Thoracic aorta (tissue), 2 donors: ENCODE data around the gene RFTN1. TPM values are rescaled to one million over a fixed set of nuclear protein-coding genes. Genes with fewer than 3 reads are reported as not detected.

ENCODE experiments used
- ATAC-seq: fragments of 150-250 bp; one replicate; pipeline ENCODE4 v1.8.0; 2017; ENCODE audit warnings: low read depth; ENCODE audit not compliant: insufficient number of reproducible peaks, low FRiP score
- DNase-seq: peaks from one replicate; pipeline ENCODE4 v3.0.0-alpha.2; 2020; ENCODE audit warnings: low spot score
- H3K27ac ChIP-seq, 2 donors: fragments of 200-600 bp; sonication (generic); 1 replicate in 1 of 2; 2 replicates in 1 of 2; pipeline ENCODE4 v1.5.1; 2016; ENCODE audit warnings: mild to moderate bottlenecking in 2 of 2, moderate library complexity in 2 of 2
- H3K27me3 ChIP-seq: fragments of 200-600 bp; sonication (generic); replicated peaks from 2 replicates; pipeline ENCODE4 v1.6.0; 2016; ENCODE audit warnings: mild to moderate bottlenecking; ENCODE audit not compliant: insufficient read depth
- H3K36me3 ChIP-seq: fragments of 200-600 bp; sonication (generic); one replicate; pipeline ENCODE4 v1.5.1; 2016
- H3K4me1 ChIP-seq, 2 donors: fragments of 200-600 bp; sonication (generic); 1 replicate in 1 of 2; 2 replicates in 1 of 2; pipeline versions ENCODE4 v1.5.1 to v1.6.0; 2016; ENCODE audit warnings: low read depth in 2 of 2, mild to moderate bottlenecking in 1 of 2; ENCODE audit not compliant: control insufficient read depth in 1 of 2
- H3K4me3 ChIP-seq: fragments of 200-600 bp; sonication (generic); 2 replicates; pipeline ENCODE4 v1.5.1; 2016; ENCODE audit warnings: mild to moderate bottlenecking
- H3K9me3 ChIP-seq: fragments of 200-600 bp; sonication (generic); 2 replicates; pipeline ENCODE4 v1.5.1; 2016
- total RNA-seq, 2 donors: library from RNA; depleted of rRNA; stranded (reverse); fragments of >200 nt; gene quantifications; one replicate each; pipeline versions ENCODE4 v1.1.0 to v1.2.3, GENCODE V29; 2016
- TF ChIP-seq, protein P1 (sequence below): fragments of 200-600 bp; sonication (generic); IDR thresholded peaks from one replicate; pipeline ENCODE4 v1.5.1; 2019; ENCODE audit warnings: antibody characterized with exemption

Gene RFTN1
- total RNA-seq, 2 donors from 2014 or later = 69.7 to 108 TPM

GRCh38 chr3:16508591-16508995 lies 4.9 kb downstream of the RFTN1 start:
- H3K36me3 ChIP-seq = no peaks in the 10 kb centered on the region
- ATAC-seq (no peak), DNase-seq (no peak)
- no peaks in the 10 kb centered on the region for H3K9me3 ChIP-seq
- TF ChIP-seq, protein P1, sequence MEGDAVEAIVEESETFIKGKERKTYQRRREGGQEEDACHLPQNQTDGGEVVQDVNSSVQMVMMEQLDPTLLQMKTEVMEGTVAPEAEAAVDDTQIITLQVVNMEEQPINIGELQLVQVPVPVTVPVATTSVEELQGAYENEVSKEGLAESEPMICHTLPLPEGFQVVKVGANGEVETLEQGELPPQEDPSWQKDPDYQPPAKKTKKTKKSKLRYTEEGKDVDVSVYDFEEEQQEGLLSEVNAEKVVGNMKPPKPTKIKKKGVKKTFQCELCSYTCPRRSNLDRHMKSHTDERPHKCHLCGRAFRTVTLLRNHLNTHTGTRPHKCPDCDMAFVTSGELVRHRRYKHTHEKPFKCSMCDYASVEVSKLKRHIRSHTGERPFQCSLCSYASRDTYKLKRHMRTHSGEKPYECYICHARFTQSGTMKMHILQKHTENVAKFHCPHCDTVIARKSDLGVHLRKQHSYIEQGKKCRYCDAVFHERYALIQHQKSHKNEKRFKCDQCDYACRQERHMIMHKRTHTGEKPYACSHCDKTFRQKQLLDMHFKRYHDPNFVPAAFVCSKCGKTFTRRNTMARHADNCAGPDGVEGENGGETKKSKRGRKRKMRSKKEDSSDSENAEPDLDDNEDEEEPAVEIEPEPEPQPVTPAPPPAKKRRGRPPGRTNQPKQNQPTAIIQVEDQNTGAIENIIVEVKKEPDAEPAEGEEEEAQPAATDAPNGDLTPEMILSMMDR = no peak
- no peaks in the 10 kb centered on the region for H3K27me3 ChIP-seq
- H3K4me3 ChIP-seq = no peak overlapping the region
- no peak overlapping the region for H3K27ac ChIP-seq
- H3K4me1 ChIP-seq = peaks cover 26 to 54% of the 10 kb centered on the region in 2 donors

GRCh38 chr3:16508243-16508578 lies 5.3 kb downstream of the RFTN1 start:
- H3K4me1 ChIP-seq = peaks cover 26 to 58% of the 10 kb centered on the region in 2 donors
- TF ChIP-seq, protein P1 = no peak
- ATAC-seq = no peak
- DNase-seq = no peak
- H3K9me3 ChIP-seq = no peaks in the 10 kb centered on the region
- no peak overlapping the region for H3K4me3 ChIP-seq
- H3K36me3 ChIP-seq = no peaks in the 10 kb centered on the region
- no peaks in the 10 kb centered on the region for H3K27me3 ChIP-seq
- H3K27ac ChIP-seq = no peak overlapping the region

GRCh38 chr3:16507578-16508242 lies 5.8 kb downstream of the RFTN1 start:
- TF ChIP-seq, protein P1 = no peak
- H3K4me3 ChIP-seq = no peak overlapping the region
- H3K36me3 ChIP-seq = no peaks in the 10 kb centered on the region
- H3K9me3 ChIP-seq = no peaks in the 10 kb centered on the region
- no peak for ATAC-seq
- H3K4me1 ChIP-seq = peaks cover 26 to 63% of the 10 kb centered on the region in 2 donors
- no peak overlapping the region for H3K27ac ChIP-seq
- no peaks in the 10 kb centered on the region for H3K27me3 ChIP-seq
- no peak for DNase-seq

DNA sequence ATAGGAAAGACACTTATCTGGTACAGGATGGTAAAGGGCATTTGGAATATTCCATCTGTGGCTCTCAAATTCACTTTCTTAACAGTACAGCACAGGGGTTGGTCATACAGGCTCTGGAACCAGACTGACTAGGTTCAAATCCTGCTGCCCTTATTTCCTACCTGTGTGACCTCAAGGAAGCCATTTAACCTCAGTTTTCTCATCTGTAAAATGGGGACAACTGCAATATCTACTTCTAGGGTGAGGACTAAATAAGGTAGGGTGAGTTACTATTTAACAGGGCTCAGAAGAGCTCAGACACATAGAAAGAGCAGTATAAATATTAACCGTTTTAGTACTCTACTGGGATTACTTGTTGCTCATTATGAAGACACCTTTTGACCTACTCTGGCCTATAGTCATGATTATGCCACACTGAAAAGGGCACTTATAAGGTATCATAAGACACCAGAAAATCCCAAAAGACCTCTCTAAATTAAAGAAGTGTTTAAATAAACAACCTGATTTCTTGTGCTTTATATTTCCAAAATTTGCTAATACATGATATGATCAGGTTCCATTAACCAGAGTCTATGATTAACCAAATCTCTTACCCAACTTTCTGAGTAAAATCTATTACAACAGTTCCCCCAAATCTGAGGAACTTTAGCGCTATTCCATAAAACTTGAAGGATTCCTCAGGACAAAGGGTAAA lies 6.5 kb downstream of the RFTN1 start:
- H3K4me1 ChIP-seq = peaks cover 26 to 62% of the 10 kb centered on the region in 2 donors
- ATAC-seq = no peak
- TF ChIP-seq, protein P1 = no peak
- H3K4me3 ChIP-seq = no peak overlapping the region
- no peaks in the 10 kb centered on the region for H3K36me3 ChIP-seq
- H3K9me3 ChIP-seq = no peaks in the 10 kb centered on the region
- H3K27ac ChIP-seq = no peak overlapping the region
- no peak for DNase-seq
- no peaks in the 10 kb centered on the region for H3K27me3 ChIP-seq

DNA sequence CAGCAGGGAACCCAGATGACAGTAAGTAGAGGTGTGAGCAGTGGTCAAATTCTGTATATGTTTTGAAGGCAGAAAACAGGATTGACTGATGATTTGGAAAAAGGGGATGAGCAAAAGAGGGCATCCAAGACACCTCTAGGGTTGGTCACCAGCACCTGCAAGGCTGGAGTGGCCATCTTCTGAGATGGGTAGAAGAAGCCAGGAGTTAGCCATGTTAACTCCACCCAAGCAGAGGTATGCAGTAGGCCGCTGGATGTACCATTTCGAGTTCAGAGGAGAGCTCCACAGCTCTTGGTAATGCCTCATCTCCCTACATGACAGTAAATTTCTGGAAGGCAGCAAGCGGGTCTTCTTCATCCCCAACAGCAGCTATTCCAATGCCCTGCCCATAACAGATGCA lies 7.0 kb downstream of the RFTN1 start:
- Histone ChIP-seq H3K27ac (no peak overlapping the region), H3K4me1 (peaks cover 23 to 56% of the 10 kb centered on the region in 2 donors), H3K27me3 (no peaks in the 10 kb centered on the region), H3K4me3 (no peak overlapping the region), H3K9me3 (no peaks in the 10 kb centered on the region), H3K36me3 (no peaks in the 10 kb centered on the region)
- DNase-seq = no peak
- no peak for ATAC-seq
- TF ChIP-seq, protein P1 = no peak
